Lung microvascular endothelial cell (primary cell): Measurements from ENCODE around the gene C6orf132. TPM values are rescaled to one million over a fixed set of nuclear protein-coding genes. Genes with fewer than 3 reads are reported as not detected.
A peak's percentile ranks its signal among the peaks of the same experiment; 100 is the strongest.

Source experiments
- DNase-seq, 2 donors: peaks; one replicate each; pipeline versions ENCODE4 v3.0.0 to v3.0.0-alpha.2; 2010; ENCODE audit warnings: low read depth in 2 of 2
- total RNA-seq: library from RNA; depleted of rRNA; stranded (reverse); fragments of >200 nt; gene quantifications from 2 replicates; pipeline ENCODE4 v1.2.1, GENCODE V29; 2014

Gene C6orf132
- total RNA-seq, 1 donor from 2014 or later: under 0.01 TPM

- peak; percentile 75 to 82 for DNase-seq
Measured at GRCh38 chr6:42075159-42075838, 67.1 kb downstream of the C6orf132 start.

DNA sequence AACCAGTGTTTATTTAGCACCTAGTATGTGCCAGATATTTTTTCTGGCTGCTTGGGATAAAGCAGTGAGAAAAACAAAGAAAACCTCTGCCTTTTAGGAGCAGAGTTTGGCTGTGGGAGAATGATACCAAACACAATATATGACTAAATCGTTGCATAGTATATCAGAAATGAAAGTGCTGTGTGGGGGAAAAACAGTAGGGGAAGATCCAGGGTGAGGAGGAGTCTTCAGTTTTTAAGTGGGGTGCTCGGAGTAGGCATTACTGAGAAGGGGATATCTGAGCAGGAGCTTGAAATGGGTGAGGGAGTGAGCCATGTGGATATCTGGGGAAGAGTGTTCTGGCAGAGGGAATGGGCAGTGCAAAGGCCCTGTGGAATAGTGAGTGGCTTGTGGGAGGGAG is 69.1 kb downstream of the C6orf132 start:
- no peak for DNase-seq

GRCh38 chr6:42071881-42072583 is 70.4 kb downstream of the C6orf132 start:
- DNase-seq: no peak

- DNase-seq: no peak
Measured at GRCh38 chr6:42068872-42069522, 73.4 kb downstream of the C6orf132 start.

- DNase-seq: no peak
Measured at GRCh38 chr6:42068173-42068572, 74.2 kb downstream of the C6orf132 start.

DNA sequence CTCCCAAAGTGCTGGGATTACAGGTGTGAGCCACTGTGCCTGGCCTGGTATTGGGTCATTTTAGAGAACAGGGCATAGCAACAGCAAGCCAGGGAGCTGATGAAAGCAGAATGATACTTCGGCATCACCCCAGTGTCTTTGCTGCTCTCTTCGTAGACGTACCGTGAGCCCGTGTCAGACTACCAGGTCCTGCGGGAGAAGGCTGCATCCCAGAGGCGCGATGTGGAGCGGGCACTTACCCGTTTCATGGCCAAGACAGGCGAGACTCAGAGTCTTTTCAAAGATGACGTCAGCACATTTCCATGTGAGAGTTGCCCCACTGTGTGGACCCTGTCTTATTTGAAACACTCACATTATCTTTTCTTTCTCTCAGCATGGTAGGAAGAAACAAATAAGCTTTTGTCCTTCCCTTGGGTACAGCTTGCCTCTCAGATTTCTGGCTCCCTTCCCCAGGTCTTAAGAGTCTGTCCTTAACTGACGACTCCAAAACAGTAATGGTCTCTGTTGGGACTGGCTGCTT is 76.2 kb downstream of the C6orf132 start:
- DNase-seq: no peak

DNA sequence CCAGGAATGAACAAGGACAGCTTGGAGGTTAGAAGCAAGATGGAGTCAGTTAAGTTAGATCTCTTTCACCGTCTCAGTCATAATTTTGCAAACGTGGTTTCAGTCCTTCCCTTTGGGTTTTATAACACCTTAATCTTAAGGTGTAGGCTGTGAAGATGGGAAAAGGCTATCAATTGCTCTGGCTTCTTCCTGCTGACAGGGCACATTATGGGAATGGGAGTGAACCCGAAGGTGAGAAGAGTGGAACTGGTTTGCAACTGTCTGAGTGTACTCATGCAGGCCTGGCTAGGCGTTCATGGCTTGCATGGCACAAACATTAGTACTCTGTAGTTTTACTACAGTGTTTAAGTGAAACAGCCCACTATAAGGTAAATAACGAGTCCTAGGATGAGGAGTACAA is 82.7 kb downstream of the C6orf132 start:
- no peak for DNase-seq

DNA sequence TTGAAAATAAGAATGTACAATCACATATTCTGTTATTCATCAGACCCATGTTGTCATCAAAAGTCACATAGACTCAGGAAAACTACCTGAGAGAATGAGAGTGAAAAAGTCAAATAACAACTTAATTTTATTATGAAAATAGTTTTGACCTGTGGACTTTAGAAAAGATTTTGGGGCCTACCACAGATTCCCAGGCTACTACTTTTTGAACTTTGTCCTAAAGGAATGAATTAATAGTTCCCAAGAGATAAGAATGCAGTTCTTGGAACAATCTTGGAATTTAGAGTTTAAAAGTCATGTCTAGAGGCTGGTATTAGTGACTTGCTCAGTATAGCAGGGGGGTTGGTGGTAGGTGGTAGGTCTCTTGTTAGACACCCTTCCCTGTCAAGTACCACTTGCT is 88.8 kb downstream of the C6orf132 start:
- DNase-seq: no peak

DNA sequence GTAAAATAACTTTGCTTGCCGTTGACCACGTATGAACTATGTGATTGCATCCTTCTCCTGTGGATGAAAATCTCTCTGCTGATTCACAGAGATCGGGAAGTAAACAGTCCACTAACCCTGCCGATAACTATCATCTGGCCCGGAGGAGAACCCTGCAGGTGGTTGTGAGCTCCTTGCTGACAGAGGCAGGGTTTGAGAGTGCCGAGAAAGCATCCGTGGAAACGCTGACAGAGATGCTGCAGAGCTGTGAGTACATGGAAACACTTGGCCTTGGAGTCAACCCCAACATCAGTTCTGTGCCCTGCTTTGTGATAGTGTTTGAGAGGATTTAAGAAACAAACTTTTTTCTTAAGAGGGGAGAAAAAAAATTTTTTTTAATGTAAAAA is 91.2 kb downstream of the C6orf132 start:
- DNase-seq: peak in 1 of 2 donors; percentile 17

Other genes with a start within 250 kb of the C6orf132 start
- 1.3 and 1.4 TPM in 2 replicates for gene USP49, start 247.2 kb downstream of the C6orf132 start, total RNA-seq
- 19.4 and 22.6 TPM in 2 replicates for gene MED20, start 221.5 kb downstream of the C6orf132 start, total RNA-seq
- 12.6 and 15.1 TPM in 2 replicates for gene BYSL, start 221.1 kb downstream of the C6orf132 start, total RNA-seq
- gene CCND3, start 200.8 kb downstream of the C6orf132 start, total RNA-seq: 37.9 and 39.7 TPM in 2 replicates
- gene TAF8, start 92.1 kb downstream of the C6orf132 start, total RNA-seq: 12.2 and 16.9 TPM in 2 replicates
- gene GUCA1A, start 30.7 kb upstream of the C6orf132 start, total RNA-seq: not detected in 2 replicates
- 0.20 and 0.22 TPM in 2 replicates for gene GUCA1B, start 52.3 kb upstream of the C6orf132 start, total RNA-seq
- gene MRPS10, start 75.2 kb upstream of the C6orf132 start, total RNA-seq: 31.0 and 37.9 TPM in 2 replicates